Fibroblast of lung (primary cell): ENCODE data around the gene TMEM147. TPM values are rescaled to one million over a fixed set of nuclear protein-coding genes. Genes with fewer than 3 reads are reported as not detected.

Source experiments
- DNase-seq, 2 donors: peaks; one replicate each; pipeline versions ENCODE4 v3.0.0 to v3.0.0-alpha.2; 2010; ENCODE audit warnings: low read depth in 2 of 2
- H2AFZ ChIP-seq: 2 replicates; pipeline ENCODE4 v1.5.1; 2012; ENCODE audit warnings: low read length, control low read depth, inconsistent platforms
- H3K27ac ChIP-seq: 2 replicates; pipeline ENCODE4 v1.5.1; 2011; ENCODE audit warnings: low read length, control low read depth; ENCODE audit not compliant: insufficient read depth
- H3K27me3 ChIP-seq: 2 replicates; pipeline ENCODE4 v1.5.1; 2011; ENCODE audit warnings: mild to moderate bottlenecking, low read length; ENCODE audit not compliant: control insufficient read depth, insufficient read depth
- H3K36me3 ChIP-seq: 2 replicates; pipeline ENCODE4 v1.5.1; 2011; ENCODE audit warnings: low read length; ENCODE audit not compliant: control insufficient read depth, insufficient read depth
- H3K4me1 ChIP-seq: 2 replicates; pipeline ENCODE4 v1.5.1; 2011; ENCODE audit warnings: low read length; ENCODE audit not compliant: control insufficient read depth, insufficient read depth; ENCODE audit errors: extremely low read depth
- H3K4me2 ChIP-seq: 2 replicates; pipeline ENCODE4 v1.5.1; 2011; ENCODE audit warnings: low read length, control low read depth; ENCODE audit not compliant: insufficient read depth; ENCODE audit errors: extremely low read depth
- H3K4me3 ChIP-seq, 4 experiments: fragments of 200-600 bp in 1 of 4; sonication (generic) in 1 of 4; replicated peaks in 1 of 4; 2 replicates each; pipeline ENCODE4 v1.5.1; 2011 to 2016; ENCODE audit warnings: low read length in 4 of 4, low read depth in 3 of 4, mild to moderate bottlenecking in 3 of 4, control low read depth in 2 of 4, inconsistent platforms in 1 of 4, mixed read lengths in 1 of 4; ENCODE audit not compliant: insufficient read depth in 1 of 4; ENCODE audit errors: control extremely low read depth in 1 of 4
- H3K79me2 ChIP-seq: 2 replicates; pipeline ENCODE4 v1.5.1; 2012; ENCODE audit warnings: mild to moderate bottlenecking, low read length, inconsistent platforms; ENCODE audit not compliant: control insufficient read depth, insufficient read depth
- H3K9ac ChIP-seq: 2 replicates; pipeline ENCODE4 v1.5.1; 2011; ENCODE audit warnings: mild to moderate bottlenecking, low read length, control low read depth; ENCODE audit not compliant: insufficient read depth
- H3K9me3 ChIP-seq: 2 replicates; pipeline ENCODE4 v1.5.1; 2012; ENCODE audit warnings: low read depth, low read length; ENCODE audit not compliant: control insufficient read depth, insufficient read depth
- H4K20me1 ChIP-seq: 2 replicates; pipeline ENCODE4 v1.5.1; 2011; ENCODE audit warnings: low read length; ENCODE audit not compliant: control insufficient read depth, insufficient read depth; ENCODE audit errors: extremely low read depth
- CTCF ChIP-seq, 2 donors: IDR thresholded peaks in 1 of 2; conservative IDR thresholded peaks in 1 of 2; 1 replicate in 1 of 2; 2 replicates in 1 of 2; pipeline ENCODE4 v1.5.1; 2011 to 2012; ENCODE audit warnings: low read length in 2 of 2, control low read depth in 1 of 2, inconsistent platforms in 1 of 2, low read depth in 1 of 2, mild to moderate bottlenecking in 1 of 2
- EZH2 ChIP-seq: IDR thresholded peaks from 2 replicates; pipeline ENCODE4 v1.5.1; 2012; ENCODE audit warnings: low read length, control low read depth, mild to moderate bottlenecking; ENCODE audit errors: missing control alignments
- polyA plus RNA-seq, 2 donors: library from polyadenylated mRNA; depleted of rRNA in 1 of 2; stranded (reverse) in 1 of 2; unstranded in 1 of 2; fragments of >200 nt; gene quantifications; 2 replicates each; pipeline ENCODE4 v1.2.1, GENCODE V29; 2011 to 2012; ENCODE audit warnings: missing spikeins in 1 of 2
- total RNA-seq: library from RNA; depleted of rRNA; stranded (reverse); fragments of >200 nt; gene quantifications from 2 replicates; pipeline ENCODE4 v1.2.1, GENCODE V29; 2014

TMEM147 gene
- total and polyA plus RNA-seq, 2 donors (not counting 1 experiment from before 2014, with no cell fraction given): 72.4 to 79.6 TPM

- H3K36me3 ChIP-seq: no peaks in the 10 kb centered on the region
- no peak for DNase-seq
- no peaks in the 10 kb centered on the region for H4K20me1 ChIP-seq
- no peak overlapping the region for H3K9ac ChIP-seq
- TF ChIP-seq EZH2: no peak
- TF ChIP-seq CTCF (conservative IDR thresholded peaks at IDR 0.05 in 1 of 2, IDR thresholded peaks at IDR 0.05 in 1 of 2; ENCODE audit: low read depth in 1 of 2, low read length in 2 of 2): no peak
- H3K27me3 ChIP-seq: peaks cover 23% of the 10 kb centered on the region
- H3K9me3 ChIP-seq: no peaks in the 10 kb centered on the region
- H2AFZ ChIP-seq: no peak overlapping the region
- H3K4me1 ChIP-seq: peaks cover 5% of the 10 kb centered on the region
- H3K4me3 ChIP-seq: no peak overlapping the region
- H3K4me2 ChIP-seq: no peak overlapping the region
- H3K79me2 ChIP-seq: no peaks in the 10 kb centered on the region
- no peak overlapping the region for H3K27ac ChIP-seq
These were observed 14.4 kb downstream of the TMEM147 start for GRCh38 chr19:35559781-35560180.

- Histone ChIP-seq H3K79me2 (no peaks in the 10 kb centered on the region), H3K36me3 (no peaks in the 10 kb centered on the region), H3K4me2 (no peak overlapping the region), H4K20me1 (no peaks in the 10 kb centered on the region), H3K9me3 (no peaks in the 10 kb centered on the region), H2AFZ (no peak overlapping the region), H3K9ac (no peak overlapping the region), H3K27me3 (peaks cover 23% of the 10 kb centered on the region), H3K27ac (no peak overlapping the region), H3K4me3 (no peak overlapping the region), H3K4me1 (peaks cover 5% of the 10 kb centered on the region)
- DNase-seq: no peak
- TF ChIP-seq CTCF (conservative IDR thresholded peaks at IDR 0.05 in 1 of 2, IDR thresholded peaks at IDR 0.05 in 1 of 2; ENCODE audit: low read depth in 1 of 2, low read length in 2 of 2) (no peak), EZH2 (no peak)
These were observed 14.8 kb downstream of the TMEM147 start for GRCh38 chr19:35560271-35560670.

GRCh38 chr19:35560677-35561076, 15.3 kb downstream of the TMEM147 start:
- H3K9me3 ChIP-seq: no peaks in the 10 kb centered on the region
- TF ChIP-seq CTCF (conservative IDR thresholded peaks at IDR 0.05 in 1 of 2, IDR thresholded peaks at IDR 0.05 in 1 of 2; ENCODE audit: low read depth in 1 of 2, low read length in 2 of 2) (no peak), EZH2 (no peak)
- H3K27me3 ChIP-seq: peaks cover 23% of the 10 kb centered on the region
- no peak for DNase-seq
- H3K79me2 ChIP-seq: no peaks in the 10 kb centered on the region
- no peak overlapping the region for H2AFZ ChIP-seq
- no peak overlapping the region for H3K4me2 ChIP-seq
- H3K4me1 ChIP-seq: peaks cover 5% of the 10 kb centered on the region
- no peak overlapping the region for H3K27ac ChIP-seq
- H3K36me3 ChIP-seq: no peaks in the 10 kb centered on the region
- H3K9ac ChIP-seq: no peak overlapping the region
- no peak overlapping the region for H3K4me3 ChIP-seq
- H4K20me1 ChIP-seq: no peaks in the 10 kb centered on the region
